GM21381 (cell line): ENCODE measurements around the gene ASIP.

Experiments
- ATAC-seq: cut with Tn5 transposase; IDR thresholded peaks from one replicate; pipeline ENCODE4 v1.9.1; 2021; ENCODE audit warnings: mild to moderate bottlenecking, moderate library complexity; ENCODE audit not compliant: unreplicated experiment

The ASIP gene

GRCh38 chr20:34309691-34310090 is 68.5 kb downstream of the ASIP start:
- ATAC-seq = no peak

DNA sequence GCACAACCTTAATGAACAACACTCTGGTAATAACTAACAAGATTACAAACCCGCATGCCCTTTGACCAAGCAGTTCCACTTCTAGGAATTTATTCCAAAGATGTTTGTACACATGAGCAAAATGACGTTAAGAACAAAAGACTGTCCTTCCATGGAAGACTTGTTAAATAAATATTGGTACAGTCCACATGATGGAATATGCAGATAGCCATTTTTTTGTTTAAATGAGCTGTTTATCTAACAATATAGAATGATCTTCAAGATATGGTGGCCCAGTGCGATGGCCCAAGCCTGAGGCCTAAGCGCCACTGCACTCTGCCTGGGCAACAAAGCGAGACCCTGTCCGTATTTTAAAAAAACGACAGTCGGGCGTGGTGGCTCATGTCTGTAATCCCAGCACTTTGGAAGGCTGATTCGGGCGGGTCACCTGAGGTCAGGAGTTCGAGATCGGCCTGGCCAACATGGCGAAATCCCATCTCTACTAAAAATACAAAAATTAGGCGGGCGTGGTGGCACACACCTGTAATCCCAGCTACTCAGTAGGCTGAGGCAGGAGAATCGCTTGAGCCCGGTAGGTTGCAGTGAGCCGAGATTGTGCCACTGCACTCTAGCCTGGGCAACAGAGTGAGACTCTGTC is 69.4 kb downstream of the ASIP start:
- ATAC-seq = no peak

- no peak for ATAC-seq
Measured at GRCh38 chr20:34311118-34312023, 70.1 kb downstream of the ASIP start.

GRCh38 chr20:34312024-34312460 is 70.8 kb downstream of the ASIP start:
- no peak for ATAC-seq

GRCh38 chr20:34312544-34313217 is 71.5 kb downstream of the ASIP start:
- no peak for ATAC-seq

GRCh38 chr20:34315236-34315635 is 74.0 kb downstream of the ASIP start:
- no peak for ATAC-seq

GRCh38 chr20:34316196-34316814 is 75.1 kb downstream of the ASIP start:
- ATAC-seq = no peak
